Measurements from ENCODE around the gene ARFGEF3.

- TF ChIP-seq POLR2A (IDR thresholded peaks at IDR 0.05; ENCODE audit: low read length) (no peak), GATA1 (IDR thresholded peaks at IDR 0.05; ENCODE audit: low read depth, low read length) (no peak)
These were observed 99.5 kb downstream of the ARFGEF3 start for GRCh38 chr6:138261116-138261780.
